ENCODE data around the gene YY1AP1.
"Not testable (repeated sequence)": the region's sequence is repeated elsewhere in the genome, so short reads cannot be mapped to it uniquely, and the experiment has no call there.

DNA sequence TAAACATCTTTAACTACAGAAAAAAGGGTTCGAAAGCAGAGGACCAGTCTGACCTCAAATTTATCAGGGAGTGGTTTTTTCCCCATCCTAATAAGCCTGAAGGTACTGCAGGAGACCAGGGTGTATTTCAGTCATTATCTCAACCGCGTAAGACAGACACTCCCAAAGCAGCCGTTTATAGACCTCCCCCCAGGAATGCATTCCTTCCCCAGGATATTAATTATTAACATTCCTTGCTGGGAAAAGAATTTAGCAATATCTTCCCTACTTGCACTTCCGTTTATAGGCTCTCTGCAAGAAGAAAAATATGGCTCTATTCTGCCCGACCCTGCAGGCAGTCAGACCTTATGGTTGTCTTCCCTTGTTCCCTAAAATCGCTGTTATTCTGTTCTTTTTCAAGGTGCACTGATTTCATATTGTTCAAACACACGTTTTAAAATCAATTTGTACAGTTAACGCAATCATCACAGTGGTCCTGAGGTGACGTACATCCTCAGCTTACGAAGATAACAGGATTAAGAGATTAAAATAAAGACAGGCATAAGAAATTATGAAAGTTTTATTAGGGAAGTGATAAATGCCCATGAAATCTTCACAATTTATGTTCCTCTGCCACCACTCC lies 45.9 kb downstream of the YY1AP1 start:
- TF ChIP-seq POLR2A (IDR thresholded peaks at IDR 0.05) = not testable (repeated sequence)
- TF ChIP-seq, protein P1, sequence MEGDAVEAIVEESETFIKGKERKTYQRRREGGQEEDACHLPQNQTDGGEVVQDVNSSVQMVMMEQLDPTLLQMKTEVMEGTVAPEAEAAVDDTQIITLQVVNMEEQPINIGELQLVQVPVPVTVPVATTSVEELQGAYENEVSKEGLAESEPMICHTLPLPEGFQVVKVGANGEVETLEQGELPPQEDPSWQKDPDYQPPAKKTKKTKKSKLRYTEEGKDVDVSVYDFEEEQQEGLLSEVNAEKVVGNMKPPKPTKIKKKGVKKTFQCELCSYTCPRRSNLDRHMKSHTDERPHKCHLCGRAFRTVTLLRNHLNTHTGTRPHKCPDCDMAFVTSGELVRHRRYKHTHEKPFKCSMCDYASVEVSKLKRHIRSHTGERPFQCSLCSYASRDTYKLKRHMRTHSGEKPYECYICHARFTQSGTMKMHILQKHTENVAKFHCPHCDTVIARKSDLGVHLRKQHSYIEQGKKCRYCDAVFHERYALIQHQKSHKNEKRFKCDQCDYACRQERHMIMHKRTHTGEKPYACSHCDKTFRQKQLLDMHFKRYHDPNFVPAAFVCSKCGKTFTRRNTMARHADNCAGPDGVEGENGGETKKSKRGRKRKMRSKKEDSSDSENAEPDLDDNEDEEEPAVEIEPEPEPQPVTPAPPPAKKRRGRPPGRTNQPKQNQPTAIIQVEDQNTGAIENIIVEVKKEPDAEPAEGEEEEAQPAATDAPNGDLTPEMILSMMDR (IDR thresholded peaks at IDR 0.05) = not testable (repeated sequence)
